ENCODE measurements around the gene ANKRD44.

- TF ChIP-seq ZNF274 (IDR thresholded peaks at IDR 0.05; ENCODE audit: low read depth, low read length), result no peak
- no peak for TF ChIP-seq SUZ12 (IDR thresholded peaks at IDR 0.05; ENCODE audit: extremely low read depth, insufficient read depth, insufficient read length)
Observed at GRCh38 chr2:197229509-197230443, 80.8 kb downstream of the ANKRD44 start.
